Thyroid gland (tissue), 4 donors: ENCODE measurements around the gene DCUN1D2. TPM values are rescaled to one million over a fixed set of nuclear protein-coding genes. Genes with fewer than 3 reads are reported as not detected.
"Not testable (repeated sequence)": the region's sequence is repeated elsewhere in the genome, so short reads cannot be mapped to it uniquely, and the experiment has no call there.

ENCODE experiments used
- DNase-seq, 2 donors: peaks; one replicate each; pipeline ENCODE4 v3.0.0-alpha.2; 2019
- H3K27ac ChIP-seq, 3 donors: fragments of 200-600 bp; sonication (generic); 1 replicate in 2 of 3; 2 replicates in 1 of 3; pipeline ENCODE4 v1.5.1; 2016 to 2019; ENCODE audit warnings: mild to moderate bottlenecking in 1 of 3, moderate library complexity in 1 of 3
- H3K27me3 ChIP-seq: fragments of 200-600 bp; sonication (generic); one replicate; pipeline ENCODE4 v1.5.1; 2019
- H3K36me3 ChIP-seq, 2 donors: fragments of 200-600 bp; sonication (generic); one replicate each; pipeline ENCODE4 v1.5.1; 2016 to 2019
- H3K4me1 ChIP-seq, 2 donors: fragments of 200-600 bp; sonication (generic); one replicate each; pipeline ENCODE4 v1.5.1; 2017 to 2019
- H3K4me3 ChIP-seq, 3 donors: fragments of 200-600 bp; sonication (generic); replicated peaks in 1 of 3; 1 replicate in 2 of 3; 2 replicates in 1 of 3; pipeline ENCODE4 v1.5.1; 2016; ENCODE audit warnings: mild to moderate bottlenecking in 1 of 3
- H3K9me3 ChIP-seq: fragments of 200-600 bp; sonication (generic); one replicate; pipeline ENCODE4 v1.5.1; 2017
- CTCF ChIP-seq, 6 experiments: fragments of 200-600 bp in 3 of 6; fragments of 450-650 bp in 3 of 6; sonication (generic) in 3 of 6; IDR thresholded peaks; one replicate each; pipeline ENCODE4 v1.5.1; 2016 to 2019; ENCODE audit warnings: antibody characterized with exemption in 6 of 6, mild to moderate bottlenecking in 2 of 6, inconsistent platforms in 1 of 6, moderate library complexity in 1 of 6
- POLR2A ChIP-seq, 2 donors: fragments of 450-650 bp; IDR thresholded peaks; one replicate each; pipeline ENCODE4 v1.6.1; 2017; ENCODE audit warnings: antibody characterized with exemption in 2 of 2, mild to moderate bottlenecking in 2 of 2, moderate library complexity in 1 of 2
- WGBS, 2 donors: methylation state at CpG; one replicate each; pipeline ENCODE4 v1.1.5; 2017; 5-methylcytosine and 5-hydroxymethylcytosine counted together
- intact Hi-C: fragments of 100-400 bp; cut with DNase I; formaldehyde crosslinking; loops from one replicate; pipeline ENCODE4 v1.15.1; 2023
- total RNA-seq, 4 donors: library from RNA; depleted of rRNA; stranded (reverse); fragments of >200 nt; gene quantifications; one replicate each; pipeline ENCODE4 v1.2.3, GENCODE V29; 2016

DCUN1D2 gene
- total RNA-seq, 4 donors from 2014 or later: 8.8 to 15.3 (median 10.4) TPM

GRCh38 chr13:113450861-113451620 lies 39.5 kb downstream of the DCUN1D2 start:
- H3K4me3 ChIP-seq, H3K27me3 ChIP-seq, H3K36me3 ChIP-seq, H3K9me3 ChIP-seq, intact Hi-C loops, H3K27ac ChIP-seq, H3K4me1 ChIP-seq: not testable (repeated sequence)
- peak; percentile 22 to 42 for DNase-seq
- peak in 2 of 6 experiments; percentile 14 to 23 for TF ChIP-seq CTCF (IDR thresholded peaks at IDR 0.05)
- WGBS, 2 donors: 64 to 81% methylated on average over 15 to 19 of the region's 19 CpGs

GRCh38 chr13:113450348-113450744 lies 40.2 kb downstream of the DCUN1D2 start:
- H3K9me3 ChIP-seq, H3K27me3 ChIP-seq, intact Hi-C loops, H3K4me3 ChIP-seq, H3K27ac ChIP-seq, H3K4me1 ChIP-seq, DNase-seq, H3K36me3 ChIP-seq: not testable (repeated sequence)
- 90 to 92% methylated on average over 9 of the region's 9 CpGs for WGBS, 2 donors

- H3K36me3 ChIP-seq: no peaks in the 10 kb centered on the region
- no peak for DNase-seq
- no peak overlapping the region for H3K4me3 ChIP-seq
- no peaks in the 10 kb centered on the region for H3K4me1 ChIP-seq
- no peaks in the 10 kb centered on the region for H3K27me3 ChIP-seq
- intact Hi-C loops: no loop called here
- no peaks in the 10 kb centered on the region for H3K9me3 ChIP-seq
- 83 to 85% methylated on average over 12 to 13 of the region's 13 CpGs for WGBS, 2 donors
- H3K27ac ChIP-seq: no peak overlapping the region
- TF ChIP-seq POLR2A (IDR thresholded peaks at IDR 0.05) (no peak), CTCF (IDR thresholded peaks at IDR 0.05) (no peak)
These were observed 40.7 kb downstream of the DCUN1D2 start for GRCh38 chr13:113449693-113450347.

- Histone ChIP-seq H3K27me3 (no peaks in the 10 kb centered on the region), H3K4me1 (no peaks in the 10 kb centered on the region), H3K27ac (no peak overlapping the region), H3K36me3 (no peaks in the 10 kb centered on the region), H3K4me3 (no peak overlapping the region), H3K9me3 (no peaks in the 10 kb centered on the region)
- DNase-seq: no peak
- TF ChIP-seq POLR2A (IDR thresholded peaks at IDR 0.05) (no peak), CTCF (IDR thresholded peaks at IDR 0.05) (no peak)
- intact Hi-C loops: no loop called here
- 77 to 79% methylated on average over 19 to 28 of the region's 29 CpGs for WGBS, 2 donors
These were observed 41.4 kb downstream of the DCUN1D2 start for GRCh38 chr13:113448885-113449692.

- H3K9me3 ChIP-seq: no peaks in the 10 kb centered on the region
- H3K36me3 ChIP-seq: no peaks in the 10 kb centered on the region
- no peaks in the 10 kb centered on the region for H3K27me3 ChIP-seq
- TF ChIP-seq POLR2A (IDR thresholded peaks at IDR 0.05): no peak
- no peak for TF ChIP-seq CTCF (IDR thresholded peaks at IDR 0.05)
- no peak overlapping the region for H3K27ac ChIP-seq
- intact Hi-C loops: no loop called here
- H3K4me3 ChIP-seq: no peak overlapping the region
- H3K4me1 ChIP-seq: no peaks in the 10 kb centered on the region
- peak; percentile 27 to 33 for DNase-seq
- WGBS, 2 donors: 31 to 41% methylated on average over 6 of the region's 6 CpGs
These were observed 42.0 kb downstream of the DCUN1D2 start for GRCh38 chr13:113448545-113448884.
